Astrocyte (in vitro differentiated cells and primary cell): ENCODE measurements around the gene TEDC1. TPM values are rescaled to one million over a fixed set of nuclear protein-coding genes. Genes with fewer than 3 reads are reported as not detected.

Source experiments
- DNase-seq: peaks from one replicate; pipeline ENCODE4 v3.0.0-alpha.2; 2010; ENCODE audit warnings: low read depth
- FAIRE-seq: peaks from 2 replicates; lab custom pipeline; 2011; peaks lifted over from hg19 to GRCh38; lab: Jason Lieb, UNC
- H2AFZ ChIP-seq: 2 replicates; pipeline ENCODE4 v1.6.0; 2012; ENCODE audit warnings: low read depth, low read length, inconsistent platforms
- H3K27ac ChIP-seq: 2 replicates; pipeline ENCODE4 v1.5.1; 2011; ENCODE audit warnings: low read depth, low read length, inconsistent platforms
- H3K27me3 ChIP-seq: 2 replicates; pipeline ENCODE4 v1.6.0; 2011; ENCODE audit warnings: low read length, inconsistent platforms; ENCODE audit not compliant: insufficient read depth
- H3K36me3 ChIP-seq: 2 replicates; pipeline ENCODE4 v1.5.1; 2011; ENCODE audit warnings: low read length, inconsistent platforms; ENCODE audit not compliant: insufficient read depth
- H3K4me1 ChIP-seq: 2 replicates; pipeline ENCODE4 v1.5.1; 2011; ENCODE audit warnings: low read length, inconsistent platforms; ENCODE audit not compliant: insufficient read depth
- H3K4me2 ChIP-seq: 2 replicates; pipeline ENCODE4 v1.6.0; 2012; ENCODE audit warnings: low read length, inconsistent platforms
- H3K4me3 ChIP-seq: 2 replicates; pipeline ENCODE4 v1.5.1; 2011; ENCODE audit warnings: low read depth, mild to moderate bottlenecking, low read length, inconsistent platforms; ENCODE audit not compliant: insufficient read depth
- H3K79me2 ChIP-seq: 2 replicates; pipeline ENCODE4 v1.6.0; 2012; ENCODE audit warnings: mild to moderate bottlenecking, low read length, inconsistent platforms; ENCODE audit not compliant: insufficient read depth
- H3K9ac ChIP-seq: 2 replicates; pipeline ENCODE4 v1.6.0; 2012; ENCODE audit warnings: mild to moderate bottlenecking, low read length, inconsistent platforms
- H3K9me3 ChIP-seq: 2 replicates; pipeline ENCODE4 v1.5.1; 2012; ENCODE audit warnings: low read depth, mild to moderate bottlenecking, low read length, inconsistent platforms; ENCODE audit not compliant: insufficient read depth
- H4K20me1 ChIP-seq: 2 replicates; pipeline ENCODE4 v1.6.0; 2012; ENCODE audit warnings: low read length, inconsistent platforms; ENCODE audit not compliant: insufficient read depth
- H3K27ac Mint-ChIP-seq: one replicate; pipeline ENCODE4 v1.8.0; 2021; ENCODE audit warnings: mild to moderate bottlenecking, mixed read lengths; ENCODE audit not compliant: unreplicated experiment
- H3K27me3 Mint-ChIP-seq: one replicate; pipeline ENCODE4 v1.8.0; 2021; ENCODE audit warnings: low read depth, mixed read lengths; ENCODE audit not compliant: unreplicated experiment
- H3K36me3 Mint-ChIP-seq: one replicate; pipeline ENCODE4 v1.8.0; 2021; ENCODE audit warnings: low read depth, mixed read lengths; ENCODE audit not compliant: unreplicated experiment
- H3K4me1 Mint-ChIP-seq: one replicate; pipeline ENCODE4 v1.8.0; 2021; ENCODE audit warnings: low read depth, mixed read lengths; ENCODE audit not compliant: unreplicated experiment
- H3K4me3 Mint-ChIP-seq: one replicate; pipeline ENCODE4 v1.8.0; 2021; ENCODE audit warnings: mild to moderate bottlenecking, moderate library complexity, mixed read lengths; ENCODE audit not compliant: unreplicated experiment
- H3K9me3 Mint-ChIP-seq: one replicate; pipeline ENCODE4 v1.8.0; 2021; ENCODE audit warnings: mild to moderate bottlenecking, mixed read lengths; ENCODE audit not compliant: unreplicated experiment
- CTCF ChIP-seq: IDR thresholded peaks from 2 replicates; pipeline ENCODE4 v1.5.1; 2011; ENCODE audit warnings: low read depth, mild to moderate bottlenecking, inconsistent platforms, low read length, moderate library complexity; ENCODE audit not compliant: insufficient read depth
- EZH2 ChIP-seq: IDR thresholded peaks from 2 replicates; pipeline ENCODE4 v1.6.1; 2012; ENCODE audit warnings: mild to moderate bottlenecking, low read length, inconsistent platforms; ENCODE audit not compliant: insufficient read depth
- total RNA-seq: library from RNA; stranded (reverse); gene quantifications from 2 replicates; pipeline ENCODE4 v1.2.1, GENCODE V29; 2021

The TEDC1 gene
- total RNA-seq, 1 donor from 2014 or later: 5.5 TPM

- H3K4me3 Mint-ChIP-seq: no peak overlapping the region
Observed at GRCh38 chr14:105493921-105494605, 3.0 kb downstream of the TEDC1 start.

GRCh38 chr14:105494606-105494929 is 3.5 kb downstream of the TEDC1 start:
- Histone ChIP-seq H3K4me1 (peaks cover 6% of the 10 kb centered on the region), H3K27ac (no peak overlapping the region), H3K27me3 (no peaks in the 10 kb centered on the region), H3K9ac (no peak overlapping the region), H3K79me2 (peaks cover 8% of the 10 kb centered on the region), H3K36me3 (no peaks in the 10 kb centered on the region), H4K20me1 (peaks cover 5% of the 10 kb centered on the region), H3K9me3 (no peaks in the 10 kb centered on the region), H3K4me3 (no peak overlapping the region), H3K4me2 (no peak overlapping the region), H2AFZ (no peak overlapping the region)
- Mint-ChIP-seq H3K27ac (no peak overlapping the region), H3K27me3 (no peaks in the 10 kb centered on the region), H3K9me3 (no peaks in the 10 kb centered on the region), H3K4me1 (peaks cover under 1% of the 10 kb centered on the region), H3K4me3 (no peak overlapping the region), H3K36me3 (no peaks in the 10 kb centered on the region)
- TF ChIP-seq EZH2 (no peak), CTCF (no peak)
- DNase-seq: no peak
- FAIRE-seq: no peak

More at GRCh38 chr14:105493921-105494605, 3.0 kb downstream of the TEDC1 start:
- Mint-ChIP-seq H3K27me3 (no peaks in the 10 kb centered on the region), H3K4me1 (peaks cover 1% of the 10 kb centered on the region), H3K36me3 (no peaks in the 10 kb centered on the region), H3K27ac (peak overlapping the region; percentile 72), H3K9me3 (no peaks in the 10 kb centered on the region)
- no peak for FAIRE-seq
- no peak for TF ChIP-seq EZH2
- TF ChIP-seq CTCF: no peak
- H3K4me3 ChIP-seq: no peak overlapping the region
- peaks cover 5% of the 10 kb centered on the region for H4K20me1 ChIP-seq
- no peak overlapping the region for H3K4me2 ChIP-seq
- H3K27ac ChIP-seq: no peak overlapping the region
- no peaks in the 10 kb centered on the region for H3K36me3 ChIP-seq
- H3K79me2 ChIP-seq: peaks cover 8% of the 10 kb centered on the region
- no peak for DNase-seq
- no peaks in the 10 kb centered on the region for H3K9me3 ChIP-seq
- peaks cover 10% of the 10 kb centered on the region for H3K4me1 ChIP-seq
- no peak overlapping the region for H2AFZ ChIP-seq
- no peak overlapping the region for H3K9ac ChIP-seq
- H3K27me3 ChIP-seq: no peaks in the 10 kb centered on the region
